Measurements from ENCODE around the gene SHOC2.

GRCh38 chr10:110939419-110939818 lies 20.0 kb downstream of the SHOC2 start:
- no peak for TF ChIP-seq CTCF (IDR thresholded peaks at IDR 0.05)
- TF ChIP-seq GABPA (IDR thresholded peaks at IDR 0.05; ENCODE audit: low read depth): no peak
- TF ChIP-seq TAF1 (IDR thresholded peaks at IDR 0.05; ENCODE audit: borderline replicate concordance, low read depth, low read length): no peak
- no peak for TF ChIP-seq EZH2phosphoT487 (IDR thresholded peaks at IDR 0.05; ENCODE audit: borderline replicate concordance, low read depth)
- no peak for TF ChIP-seq SIN3A (IDR thresholded peaks at IDR 0.05; ENCODE audit: borderline replicate concordance, low read depth, low read length)
- no peak for TF ChIP-seq NFIC (IDR thresholded peaks at IDR 0.05; ENCODE audit: borderline replicate concordance)
- TF ChIP-seq YY1 (IDR thresholded peaks at IDR 0.05; ENCODE audit: low read depth): no peak
- TF ChIP-seq RFX5 (IDR thresholded peaks at IDR 0.05; ENCODE audit: low read length): no peak
- no peak for TF ChIP-seq TCF12 (IDR thresholded peaks at IDR 0.05)

Measured in SK-N-SH (cell line).